OCI-M1 (cell line): Measurements from ENCODE around the gene CLTRN.
A peak's percentile ranks its signal among the peaks of the same experiment; 100 is the strongest.
"Not testable (repeated sequence)": the region's sequence is repeated elsewhere in the genome, so short reads cannot be mapped to it uniquely, and the experiment has no call there.

ENCODE experiments used
- DNase-seq: peaks from one replicate; lab custom pipeline; 2025; lab: John Stamatoyannopoulos, UW

CLTRN gene

GRCh38 chrX:15647510-15647909, 17.1 kb downstream of the CLTRN start:
- not testable (repeated sequence) for DNase-seq

GRCh38 chrX:15646543-15646942, 18.1 kb downstream of the CLTRN start:
- DNase-seq: no peak

- DNase-seq: no peak
These were observed 18.6 kb downstream of the CLTRN start for GRCh38 chrX:15646031-15646430.

GRCh38 chrX:15645266-15645665, 19.3 kb downstream of the CLTRN start:
- peak; percentile 4 for DNase-seq

GRCh38 chrX:15644560-15644872, 20.1 kb downstream of the CLTRN start:
- DNase-seq: no peak

GRCh38 chrX:15643786-15644559, 20.6 kb downstream of the CLTRN start:
- no peak for DNase-seq

GRCh38 chrX:15631637-15632036, 33.0 kb downstream of the CLTRN start:
- DNase-seq: no peak

- no peak for DNase-seq
These were observed 41.6 kb downstream of the CLTRN start for GRCh38 chrX:15623054-15623453.

GRCh38 chrX:15619053-15619755, 45.4 kb downstream of the CLTRN start:
- no peak for DNase-seq

GRCh38 chrX:15617111-15617510, 47.5 kb downstream of the CLTRN start:
- DNase-seq: no peak

- DNase-seq: no peak
These were observed 48.1 kb downstream of the CLTRN start for GRCh38 chrX:15616531-15616930.

- DNase-seq: no peak
These were observed 57.5 kb downstream of the CLTRN start for GRCh38 chrX:15607067-15607466.

GRCh38 chrX:15606136-15606535, 58.5 kb downstream of the CLTRN start:
- peak; percentile 8 for DNase-seq

- DNase-seq: no peak
These were observed 59.4 kb downstream of the CLTRN start for GRCh38 chrX:15605226-15605625.

GRCh38 chrX:15602761-15603160, 61.8 kb downstream of the CLTRN start:
- DNase-seq: no peak

GRCh38 chrX:15601932-15602331, 62.7 kb downstream of the CLTRN start:
- no peak for DNase-seq

- DNase-seq: peak; percentile 23
These were observed 63.9 kb downstream of the CLTRN start, which contains the start of gene ACE2 for GRCh38 chrX:15600745-15601144. TSS of gene ACE2 (minus strand) at chrX:15600960. CDS start at chrX:15600911, 49 bp downstream.

GRCh38 chrX:15600049-15600448, 64.6 kb downstream of the CLTRN start:
- DNase-seq: no peak

GRCh38 chrX:15599461-15599860, 65.1 kb downstream of the CLTRN start:
- no peak for DNase-seq

- no peak for DNase-seq
These were observed 66.6 kb downstream of the CLTRN start for GRCh38 chrX:15598026-15598425.

- no peak for DNase-seq
These were observed 70.2 kb downstream of the CLTRN start for GRCh38 chrX:15594371-15594770.

GRCh38 chrX:15579778-15580747, 84.5 kb downstream of the CLTRN start:
- DNase-seq: peak; percentile 85
